Hepatocyte (in vitro differentiated cells): ENCODE measurements around the gene EPHB1.

Experiments
- EZH2phosphoT487 ChIP-seq: fragments of 200-600 bp; sonication (generic); IDR thresholded peaks from one replicate; pipeline ENCODE4 v1.6.1; 2018; ENCODE audit warnings: antibody characterized with exemption, mild to moderate bottlenecking, low read depth, moderate library complexity; ENCODE audit not compliant: unreplicated experiment, severe bottlenecking
- TF ChIP-seq, protein P1 (sequence below): fragments of 200-600 bp; sonication (generic); IDR thresholded peaks from 2 replicates; pipeline ENCODE4 v1.5.1; 2016; ENCODE audit warnings: antibody characterized with exemption, mild to moderate bottlenecking; ENCODE audit not compliant: poor library complexity

GRCh38 chr3:135047061-135047460 is 252.0 kb downstream of the EPHB1 start:
- TF ChIP-seq, protein P1, sequence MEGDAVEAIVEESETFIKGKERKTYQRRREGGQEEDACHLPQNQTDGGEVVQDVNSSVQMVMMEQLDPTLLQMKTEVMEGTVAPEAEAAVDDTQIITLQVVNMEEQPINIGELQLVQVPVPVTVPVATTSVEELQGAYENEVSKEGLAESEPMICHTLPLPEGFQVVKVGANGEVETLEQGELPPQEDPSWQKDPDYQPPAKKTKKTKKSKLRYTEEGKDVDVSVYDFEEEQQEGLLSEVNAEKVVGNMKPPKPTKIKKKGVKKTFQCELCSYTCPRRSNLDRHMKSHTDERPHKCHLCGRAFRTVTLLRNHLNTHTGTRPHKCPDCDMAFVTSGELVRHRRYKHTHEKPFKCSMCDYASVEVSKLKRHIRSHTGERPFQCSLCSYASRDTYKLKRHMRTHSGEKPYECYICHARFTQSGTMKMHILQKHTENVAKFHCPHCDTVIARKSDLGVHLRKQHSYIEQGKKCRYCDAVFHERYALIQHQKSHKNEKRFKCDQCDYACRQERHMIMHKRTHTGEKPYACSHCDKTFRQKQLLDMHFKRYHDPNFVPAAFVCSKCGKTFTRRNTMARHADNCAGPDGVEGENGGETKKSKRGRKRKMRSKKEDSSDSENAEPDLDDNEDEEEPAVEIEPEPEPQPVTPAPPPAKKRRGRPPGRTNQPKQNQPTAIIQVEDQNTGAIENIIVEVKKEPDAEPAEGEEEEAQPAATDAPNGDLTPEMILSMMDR = no peak
- TF ChIP-seq EZH2phosphoT487 = no peak
